Stimulated activated naive CD4-positive, alpha-beta T cell treated with Interleukin-2 at 50 U/mL for 16 hours (primary cell): Measurements from ENCODE around the gene GABBR2.

Experiments used
- DNase-seq: peaks from one replicate; lab custom pipeline; 2025; lab: John Stamatoyannopoulos, UW

The GABBR2 gene

DNA sequence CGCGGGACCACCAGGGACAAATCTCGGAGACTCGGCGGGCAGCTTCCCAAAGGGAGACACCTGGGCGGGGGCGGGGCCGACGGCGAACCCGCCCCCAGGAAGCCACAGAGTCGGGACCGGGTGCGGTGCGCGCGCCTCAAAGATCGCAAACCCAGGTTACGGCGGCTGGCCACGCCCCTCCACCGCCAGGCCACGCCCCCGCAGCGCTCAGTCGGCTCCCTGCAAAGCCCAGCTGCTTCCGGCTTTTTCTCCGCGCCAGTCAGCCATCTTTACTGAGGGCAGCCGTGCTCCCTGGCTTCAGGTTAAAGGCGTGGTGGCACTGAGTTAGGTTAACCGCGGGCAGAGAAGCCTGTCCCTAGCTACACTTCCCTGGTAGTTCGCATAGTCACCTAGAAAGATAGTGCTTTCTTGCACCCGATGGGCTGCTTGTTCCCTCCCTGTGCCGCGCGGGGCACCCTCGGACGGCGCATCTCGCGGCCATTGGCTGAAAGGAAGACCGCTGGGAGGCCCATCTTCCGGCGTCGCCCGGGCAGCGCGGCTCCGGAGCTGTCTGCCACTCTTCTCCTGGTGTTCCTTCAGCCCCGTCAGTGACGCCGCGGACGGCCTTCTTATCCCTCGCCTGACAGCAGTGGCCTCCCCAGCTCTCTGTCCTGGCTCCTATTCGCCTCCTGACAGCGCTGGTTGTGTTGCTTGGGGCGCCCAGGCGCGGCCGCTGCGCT, 453.0 kb downstream of the GABBR2 start, which contains the start of gene TBC1D2:
TBC1D2 (minus strand) TSS at position 72 of the 719 bp plus-strand sequence. CDS start 108 bp downstream, outside the sequence.
- DNase-seq = peak; percentile 96

- no peak for DNase-seq
Observed at GRCh38 chr9:98255061-98255577, 453.6 kb downstream of the GABBR2 start.

DNA sequence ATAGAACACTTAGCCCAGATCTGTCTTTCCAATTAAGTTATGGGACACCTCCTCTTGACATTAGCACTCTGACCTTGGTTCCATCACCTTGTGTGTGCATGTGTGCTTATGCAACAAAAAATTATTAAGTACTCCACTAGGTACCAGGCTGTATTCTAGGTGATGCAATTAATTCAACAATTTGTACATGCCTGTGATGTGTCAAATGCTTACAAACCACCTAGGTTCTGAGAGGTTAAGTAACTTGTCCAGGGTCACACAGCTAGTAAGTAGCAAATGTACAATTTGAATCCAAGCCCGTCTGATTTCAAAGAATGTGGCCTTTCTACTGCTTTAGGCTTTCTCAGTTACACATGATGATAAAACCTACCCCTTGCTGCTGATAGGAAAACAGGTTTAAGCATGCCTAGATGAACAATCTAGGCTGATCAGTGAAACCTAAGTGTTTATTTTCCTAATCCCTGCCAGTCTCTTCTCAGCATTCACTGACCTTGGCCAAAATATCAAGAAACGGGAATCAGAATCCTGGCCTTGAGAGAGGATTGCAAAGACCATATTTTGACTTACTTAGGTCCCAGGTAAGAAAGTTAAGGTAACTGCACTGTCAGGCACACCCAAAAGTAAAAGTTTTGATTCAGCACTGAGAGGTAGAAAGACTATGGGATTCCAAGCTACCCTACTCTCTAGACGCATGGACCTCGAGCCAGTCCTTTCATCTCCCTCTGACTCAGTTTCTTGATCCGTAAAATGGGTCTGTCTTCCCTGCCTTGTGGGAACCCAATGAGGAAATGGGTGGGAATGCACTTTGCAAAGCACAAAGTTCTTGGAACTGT, 454.3 kb downstream of the GABBR2 start:
- no peak for DNase-seq

DNA sequence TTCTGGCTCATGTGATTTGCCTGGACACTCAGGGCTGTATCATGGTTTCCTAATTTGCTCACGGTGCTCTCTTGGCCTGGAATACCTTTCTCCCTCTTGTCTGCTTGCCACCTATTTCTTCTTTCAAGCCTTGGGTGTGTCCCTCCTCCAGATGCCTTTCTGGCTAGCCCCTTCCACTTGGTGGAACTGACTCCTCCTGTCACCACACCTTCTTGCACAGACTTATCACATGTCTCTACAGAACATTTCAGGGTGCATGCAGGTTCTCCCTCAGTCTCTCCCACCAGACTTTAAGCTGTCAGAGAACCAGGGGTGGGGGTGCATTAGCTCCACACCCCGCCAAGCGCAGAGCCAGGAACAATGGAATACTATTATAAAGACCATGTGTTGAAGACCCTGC, 455.2 kb downstream of the GABBR2 start:
- DNase-seq = no peak

- DNase-seq = no peak
Observed at GRCh38 chr9:98251551-98251950, 457.2 kb downstream of the GABBR2 start.

- no peak for DNase-seq
Observed at GRCh38 chr9:98249771-98250170, 459.0 kb downstream of the GABBR2 start.

DNA sequence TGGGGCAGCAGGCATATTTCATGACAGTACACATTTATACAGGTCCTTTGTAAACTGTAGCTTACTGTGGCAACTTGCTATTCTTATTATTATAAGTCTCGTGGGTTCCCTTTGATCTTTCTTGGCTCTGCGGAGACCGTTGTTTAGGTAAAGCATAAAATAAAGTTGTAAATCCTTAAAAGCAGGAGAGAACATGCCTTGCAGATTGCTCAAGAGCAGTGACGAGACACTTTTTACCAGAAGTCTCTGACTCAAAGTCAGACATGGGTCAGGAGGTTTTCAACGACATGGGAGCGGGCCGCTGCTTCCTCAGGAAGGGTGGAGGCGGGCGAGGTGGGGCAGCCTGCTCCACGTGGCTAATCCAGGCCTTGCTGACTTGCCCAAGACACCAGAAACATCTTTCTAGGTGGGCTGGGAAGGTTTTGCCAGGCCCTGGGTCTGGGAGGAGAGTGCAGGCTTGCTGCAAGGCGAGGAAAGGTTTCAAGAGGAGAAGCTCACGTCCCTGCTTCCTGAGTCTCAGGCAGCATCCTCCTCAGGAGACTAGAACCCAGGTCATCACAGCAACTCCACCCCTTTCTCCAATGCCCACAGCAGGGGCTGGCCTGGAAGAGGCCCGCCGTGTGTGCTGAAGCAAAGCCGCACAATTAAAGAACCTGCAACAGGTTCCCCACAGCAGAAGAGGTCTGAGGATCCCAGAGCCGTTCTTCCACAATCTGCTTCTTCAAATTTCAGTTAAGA, 459.8 kb downstream of the GABBR2 start:
- DNase-seq = peak; percentile 22

- DNase-seq = no peak
Observed at GRCh38 chr9:98247831-98248657, 460.7 kb downstream of the GABBR2 start.

GRCh38 chr9:98242426-98242825, 466.3 kb downstream of the GABBR2 start:
- DNase-seq = no peak

- DNase-seq = no peak
Observed at GRCh38 chr9:98241357-98242300, 467.1 kb downstream of the GABBR2 start.

- no peak for DNase-seq
Observed at GRCh38 chr9:98240475-98240874, 468.3 kb downstream of the GABBR2 start.
